ENCODE measurements around the gene TBC1D32.
"Not testable (repeated sequence)": the region's sequence is repeated elsewhere in the genome, so short reads cannot be mapped to it uniquely, and the experiment has no call there.

Gene TBC1D32, protein sequence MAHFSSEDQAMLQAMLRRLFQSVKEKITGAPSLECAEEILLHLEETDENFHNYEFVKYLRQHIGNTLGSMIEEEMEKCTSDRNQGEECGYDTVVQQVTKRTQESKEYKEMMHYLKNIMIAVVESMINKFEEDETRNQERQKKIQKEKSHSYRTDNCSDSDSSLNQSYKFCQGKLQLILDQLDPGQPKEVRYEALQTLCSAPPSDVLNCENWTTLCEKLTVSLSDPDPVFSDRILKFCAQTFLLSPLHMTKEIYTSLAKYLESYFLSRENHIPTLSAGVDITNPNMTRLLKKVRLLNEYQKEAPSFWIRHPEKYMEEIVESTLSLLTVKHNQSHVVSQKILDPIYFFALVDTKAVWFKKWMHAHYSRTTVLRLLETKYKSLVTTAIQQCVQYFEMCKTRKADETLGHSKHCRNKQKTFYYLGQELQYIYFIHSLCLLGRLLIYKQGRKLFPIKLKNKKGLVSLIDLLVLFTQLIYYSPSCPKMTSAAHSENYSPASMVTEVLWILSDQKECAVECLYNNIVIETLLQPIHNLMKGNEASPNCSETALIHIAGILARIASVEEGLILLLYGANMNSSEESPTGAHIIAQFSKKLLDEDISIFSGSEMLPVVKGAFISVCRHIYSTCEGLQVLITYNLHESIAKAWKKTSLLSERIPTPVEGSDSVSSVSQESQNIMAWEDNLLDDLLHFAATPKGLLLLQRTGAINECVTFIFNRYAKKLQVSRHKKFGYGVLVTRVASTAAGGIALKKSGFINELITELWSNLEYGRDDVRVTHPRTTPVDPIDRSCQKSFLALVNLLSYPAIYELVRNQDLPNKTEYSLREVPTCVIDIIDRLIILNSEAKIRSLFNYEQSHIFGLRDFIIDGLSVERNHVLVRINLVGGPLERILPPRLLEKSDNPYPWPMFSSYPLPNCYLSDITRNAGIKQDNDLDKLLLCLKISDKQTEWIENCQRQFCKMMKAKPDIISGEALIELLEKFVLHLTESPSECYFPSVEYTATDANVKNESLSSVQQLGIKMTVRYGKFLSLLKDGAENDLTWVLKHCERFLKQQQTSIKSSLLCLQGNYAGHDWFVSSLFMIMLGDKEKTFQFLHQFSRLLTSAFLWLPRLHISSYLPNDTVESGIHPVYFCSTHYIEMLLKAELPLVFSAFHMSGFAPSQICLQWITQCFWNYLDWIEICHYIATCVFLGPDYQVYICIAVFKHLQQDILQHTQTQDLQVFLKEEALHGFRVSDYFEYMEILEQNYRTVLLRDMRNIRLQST

DNA sequence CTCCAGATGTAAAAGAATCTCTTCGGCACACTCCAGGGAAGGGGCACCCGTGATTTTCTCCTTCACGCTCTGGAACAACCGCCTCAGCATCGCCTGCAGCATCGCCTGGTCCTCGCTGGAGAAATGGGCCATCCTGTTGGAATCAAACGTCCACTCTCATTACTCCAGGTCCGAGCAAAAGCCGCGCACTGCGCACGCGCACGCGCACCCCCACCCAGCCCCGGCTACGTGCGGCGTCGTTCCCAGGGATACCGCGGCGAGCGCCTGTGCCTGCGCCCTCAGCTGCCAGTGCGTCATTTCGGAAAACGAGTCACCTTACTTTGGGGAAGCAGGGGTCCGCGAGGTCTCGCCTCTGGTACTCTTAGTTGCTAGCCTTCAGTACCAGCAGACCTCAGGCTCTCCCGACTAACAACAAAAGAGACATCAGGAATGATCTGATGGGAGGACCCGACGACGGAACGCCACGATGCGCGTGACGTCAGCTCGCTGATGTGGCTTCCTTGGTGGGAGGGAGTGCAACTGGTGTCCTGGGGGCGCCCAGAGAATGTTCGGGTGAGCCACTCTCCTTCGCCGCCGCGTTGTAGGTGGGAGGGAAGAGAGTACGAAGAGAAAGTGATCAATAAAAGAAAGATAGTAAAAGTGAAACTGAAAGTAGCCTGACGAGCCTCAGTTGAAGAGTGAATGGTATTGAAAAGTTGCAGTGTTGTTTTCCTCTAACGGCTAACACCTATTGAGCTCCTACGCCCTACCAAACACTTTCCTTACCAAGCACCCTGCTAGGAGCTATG is at the start of gene TBC1D32:
Gene TBC1D32 (minus strand): TSS at position 182 of the 788 bp plus-strand sequence. CDS start 50 bp downstream, at position 132.
- DNase-seq, result peak; percentile 97

DNA sequence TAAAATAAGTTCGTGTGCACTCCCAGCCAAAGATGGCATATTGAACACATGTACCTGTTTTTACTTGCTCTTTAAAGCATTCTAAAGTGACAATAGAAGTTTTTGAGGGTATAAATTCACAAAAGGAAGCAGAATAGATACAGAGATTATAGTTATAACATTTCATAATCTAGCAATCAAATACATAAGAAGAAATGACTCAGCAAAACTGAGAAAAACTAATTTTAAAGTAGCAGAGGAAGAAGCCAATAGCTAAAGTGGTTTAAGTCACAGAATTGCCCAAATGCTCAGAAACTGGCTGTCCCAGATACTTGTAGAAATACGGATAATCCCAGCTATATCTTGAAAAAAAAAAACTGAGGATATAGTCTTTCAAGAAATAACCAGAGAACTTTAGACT is 49.2 kb upstream of the TBC1D32 start:
- DNase-seq, result no peak

DNA sequence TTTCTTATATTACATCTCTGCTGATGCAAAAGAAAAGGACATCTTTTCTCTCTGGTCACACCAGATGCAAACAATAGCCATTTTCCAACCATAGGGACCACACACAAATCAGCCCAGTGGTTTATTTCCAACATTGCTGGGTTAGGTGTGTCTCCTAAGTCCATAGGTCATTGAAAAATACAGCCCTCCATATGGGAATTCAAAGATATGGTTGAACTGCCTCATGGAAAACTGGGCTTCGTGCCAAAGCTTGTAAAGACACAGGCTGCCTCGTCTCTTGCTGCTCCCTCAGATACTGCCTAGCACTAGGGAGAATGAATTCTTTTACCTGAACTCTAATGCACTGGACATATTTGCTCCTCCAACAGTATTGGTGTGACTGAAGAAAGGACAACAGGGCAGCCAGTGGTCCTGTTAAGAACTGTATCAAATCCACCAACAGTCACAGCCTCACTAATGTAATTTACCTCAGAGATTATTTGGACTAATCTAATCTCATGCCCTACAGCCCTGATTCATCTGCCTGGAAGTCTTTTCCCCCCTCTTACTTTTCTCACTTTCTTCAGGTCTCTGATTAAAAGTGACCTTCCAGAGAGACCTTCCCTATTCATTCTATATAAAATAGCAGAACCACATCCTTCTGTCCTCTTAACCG is 48.3 kb upstream of the TBC1D32 start:
- peak; percentile 35 for DNase-seq

DNA sequence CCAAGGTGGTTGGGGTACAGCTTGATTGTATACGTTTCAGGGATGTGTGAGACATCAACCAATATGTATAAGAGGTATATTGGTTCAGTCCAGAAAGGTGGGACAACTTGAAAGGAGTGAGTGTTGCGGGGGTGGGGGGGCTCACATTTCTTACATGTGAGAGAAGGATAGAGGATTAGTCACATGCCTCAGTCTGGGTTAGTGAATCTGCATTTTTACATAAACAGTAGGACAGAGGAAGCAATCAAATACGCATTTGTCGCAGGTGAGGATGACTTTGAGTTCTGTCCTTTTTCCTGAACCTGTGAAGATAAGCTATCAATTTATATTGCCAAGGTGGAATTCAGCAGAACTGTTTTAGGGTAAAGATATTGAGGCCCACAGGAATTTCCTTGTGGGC is 42.1 kb upstream of the TBC1D32 start:
- DNase-seq, result no peak

DNA sequence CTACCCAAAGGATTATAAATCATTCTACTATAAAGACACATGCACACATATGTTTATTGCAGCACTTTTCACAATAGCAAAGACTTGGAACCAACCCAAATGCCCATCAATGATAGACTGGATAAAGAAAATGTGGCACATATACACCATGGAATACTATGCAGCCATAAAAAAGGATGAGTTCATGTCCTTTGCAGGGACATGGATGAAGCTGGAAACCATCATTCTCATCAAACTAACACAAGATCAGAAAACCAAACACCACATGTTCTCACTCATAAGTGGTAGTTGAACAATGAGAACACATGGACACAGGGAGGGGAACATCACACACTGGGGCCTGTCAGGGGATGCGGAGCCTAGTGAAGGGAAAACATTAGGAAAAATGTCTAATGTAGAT is 39.9 kb upstream of the TBC1D32 start:
- DNase-seq, result not testable (repeated sequence)

DNA sequence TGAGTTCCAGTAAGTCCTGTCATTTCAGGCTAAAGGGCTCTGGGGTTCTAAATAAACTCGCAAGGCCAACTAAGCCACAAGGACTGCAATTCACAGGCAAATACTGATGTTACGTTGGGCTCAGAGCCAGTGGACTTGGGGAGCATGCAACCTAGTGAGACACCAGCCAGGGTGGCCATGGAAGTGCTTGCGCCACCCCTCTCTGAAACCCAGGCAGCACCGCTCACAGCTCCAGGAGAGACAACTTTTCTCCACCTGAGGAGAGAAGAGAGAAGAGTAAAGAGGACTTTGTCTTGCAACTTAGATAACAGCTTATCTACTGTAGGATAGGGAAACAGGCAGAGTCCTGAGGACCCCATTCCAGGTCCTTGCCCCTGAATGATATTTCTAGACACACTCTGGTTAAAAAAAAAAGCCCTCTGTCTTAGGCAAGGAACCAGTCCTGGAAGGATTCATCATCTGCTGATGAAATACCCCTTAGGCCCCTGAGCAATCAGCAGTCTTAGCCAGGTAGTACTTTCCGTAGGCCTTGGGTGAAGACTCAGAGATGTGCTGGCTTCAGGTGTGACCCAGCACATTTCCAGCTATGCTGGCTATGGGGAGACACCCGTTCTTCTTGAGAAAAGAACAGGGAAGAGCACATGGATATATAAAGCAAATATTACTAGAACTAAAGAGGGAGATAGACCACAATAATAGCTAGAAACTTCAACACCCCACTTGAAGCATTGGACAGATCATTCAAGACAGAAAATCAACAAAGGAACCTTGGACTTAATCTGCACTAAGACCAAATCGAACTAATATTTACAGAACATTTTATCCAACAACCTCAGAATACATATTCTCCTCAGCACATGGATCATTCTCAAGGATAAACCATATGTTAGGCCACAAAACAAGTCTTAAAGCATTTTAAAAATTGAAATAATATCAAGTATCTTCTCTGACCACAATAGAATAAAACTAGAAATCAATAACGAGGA is 31.5 kb upstream of the TBC1D32 start:
- DNase-seq, result no peak

DNA sequence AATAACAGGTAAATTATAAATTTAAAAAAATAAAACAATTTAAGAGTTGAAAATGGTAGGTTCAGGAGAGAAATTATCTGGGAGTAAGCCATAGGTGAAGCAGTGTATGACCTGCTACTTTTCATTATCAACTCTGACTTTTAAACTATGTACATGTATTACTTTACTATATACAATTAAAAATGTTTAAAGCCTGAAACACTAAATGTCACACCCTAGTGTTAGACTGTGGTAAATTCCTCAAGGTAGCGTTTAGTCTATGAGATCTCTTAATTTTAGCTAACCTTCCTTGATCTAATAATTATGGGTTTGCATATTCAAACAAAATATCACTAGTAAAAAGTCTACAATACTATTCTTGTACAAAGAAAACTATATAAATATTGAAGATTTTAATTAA is 22.3 kb upstream of the TBC1D32 start:
- no peak for DNase-seq

DNA sequence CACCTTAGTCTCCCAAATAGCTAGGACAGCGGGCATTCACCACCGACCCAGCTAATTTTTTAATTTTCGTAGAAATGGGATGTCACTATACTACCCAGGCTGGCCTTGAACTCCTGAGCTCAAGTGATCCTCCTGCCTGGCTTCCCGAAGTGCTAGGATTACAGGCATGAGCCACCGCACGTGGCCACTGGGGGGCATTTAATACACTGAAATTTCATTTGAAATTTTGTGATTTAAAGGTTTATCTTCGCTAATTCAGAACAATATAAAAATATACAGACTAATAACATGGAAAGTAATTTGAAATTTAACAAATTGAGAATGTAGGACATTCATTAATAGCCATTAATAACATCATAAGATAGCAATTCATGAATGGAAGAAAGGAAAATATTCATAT is 20.5 kb upstream of the TBC1D32 start:
- DNase-seq, result no peak

DNA sequence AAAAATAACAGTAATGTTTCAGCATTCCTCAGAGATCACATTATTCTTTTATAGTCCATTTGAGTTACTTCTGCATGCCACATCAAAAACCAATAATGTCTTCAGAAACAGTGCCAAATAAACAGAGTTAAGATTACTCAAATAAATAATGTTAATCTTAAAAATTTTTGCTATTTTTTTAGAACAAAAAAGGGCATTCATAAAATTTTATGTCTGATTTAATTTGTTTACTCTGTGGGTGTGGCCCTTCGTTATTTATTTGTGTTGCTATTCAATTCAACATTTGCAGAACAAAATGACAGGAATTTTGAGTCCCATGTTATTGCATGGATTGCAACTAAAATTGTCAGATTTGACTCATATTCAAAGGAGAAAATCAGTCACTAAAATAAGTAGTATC is 18.7 kb upstream of the TBC1D32 start:
- DNase-seq, result no peak

DNA sequence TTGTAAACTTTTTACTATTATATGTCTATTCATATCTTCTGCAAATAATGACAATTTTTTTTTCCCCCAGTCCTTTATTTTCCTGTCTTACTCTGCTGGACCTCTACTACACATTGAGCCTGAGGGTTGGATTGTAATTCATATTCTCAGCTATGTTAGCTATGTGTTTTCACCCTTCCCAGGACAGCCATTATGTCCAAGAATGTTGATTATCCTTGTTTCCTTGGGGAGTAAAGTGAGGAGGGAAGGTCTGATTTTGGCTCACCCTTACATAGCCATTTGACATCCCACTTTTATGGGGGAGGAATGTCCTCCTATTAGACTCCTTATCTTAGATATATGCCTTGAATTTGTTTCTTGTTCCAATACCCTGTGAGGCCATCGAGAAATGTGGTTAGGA is 17.6 kb upstream of the TBC1D32 start:
- no peak for DNase-seq

DNA sequence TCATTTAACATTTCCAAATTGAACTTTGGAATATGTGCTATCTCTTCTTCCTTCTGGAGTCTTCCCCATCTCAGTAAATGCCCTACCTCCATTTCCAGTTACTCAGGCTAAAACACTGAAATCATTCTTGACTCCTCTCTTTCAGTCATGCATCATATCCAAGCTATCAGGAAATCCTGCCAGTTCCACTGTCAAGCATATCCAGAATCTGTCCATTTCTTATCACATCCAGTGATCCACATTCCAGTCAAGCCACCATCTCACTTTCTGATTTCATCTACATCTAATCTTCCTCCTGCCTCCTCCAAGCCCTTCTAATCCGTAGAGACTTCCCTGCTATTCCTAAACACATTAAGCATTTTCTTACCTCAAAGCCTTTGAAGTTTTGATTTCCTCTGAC is 15.3 kb upstream of the TBC1D32 start:
- no peak for DNase-seq

DNA sequence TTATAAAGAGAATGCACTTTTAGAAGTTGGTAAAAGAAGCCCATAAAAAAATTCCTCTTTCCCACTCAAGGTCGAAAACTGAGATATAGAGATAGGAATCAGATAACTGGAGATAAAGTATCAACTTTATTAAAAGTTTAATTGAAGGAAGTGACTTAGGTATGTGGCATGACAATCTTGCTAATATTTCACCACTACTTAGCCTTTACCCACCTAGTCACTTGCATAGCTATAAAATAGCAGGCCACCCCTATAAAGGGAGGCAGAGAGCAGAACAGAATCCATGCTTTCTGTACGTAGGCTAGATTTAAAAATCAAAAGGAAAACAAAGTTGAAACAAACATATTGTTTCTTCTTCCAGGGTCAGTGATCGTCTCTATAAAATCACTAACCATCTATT is 13.2 kb upstream of the TBC1D32 start:
- no peak for DNase-seq

DNA sequence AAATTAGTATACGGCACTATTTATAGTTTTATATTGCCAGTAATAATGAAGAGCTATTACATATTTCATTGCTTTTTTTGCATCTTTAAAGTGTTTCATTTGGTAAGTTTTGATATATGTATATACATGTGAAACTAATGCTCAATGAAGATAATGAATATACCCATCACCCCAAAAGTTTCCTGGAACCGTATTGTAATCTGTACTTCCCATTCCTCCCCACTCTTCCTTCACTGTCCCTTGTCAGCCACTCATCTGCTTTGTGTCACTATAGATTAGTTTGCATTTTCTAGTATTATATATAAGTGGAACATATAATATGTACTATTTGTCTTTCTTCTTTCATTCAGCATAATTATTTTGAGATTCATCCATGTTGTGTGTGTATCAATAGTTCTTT is 10.3 kb upstream of the TBC1D32 start:
- DNase-seq, result no peak

DNA sequence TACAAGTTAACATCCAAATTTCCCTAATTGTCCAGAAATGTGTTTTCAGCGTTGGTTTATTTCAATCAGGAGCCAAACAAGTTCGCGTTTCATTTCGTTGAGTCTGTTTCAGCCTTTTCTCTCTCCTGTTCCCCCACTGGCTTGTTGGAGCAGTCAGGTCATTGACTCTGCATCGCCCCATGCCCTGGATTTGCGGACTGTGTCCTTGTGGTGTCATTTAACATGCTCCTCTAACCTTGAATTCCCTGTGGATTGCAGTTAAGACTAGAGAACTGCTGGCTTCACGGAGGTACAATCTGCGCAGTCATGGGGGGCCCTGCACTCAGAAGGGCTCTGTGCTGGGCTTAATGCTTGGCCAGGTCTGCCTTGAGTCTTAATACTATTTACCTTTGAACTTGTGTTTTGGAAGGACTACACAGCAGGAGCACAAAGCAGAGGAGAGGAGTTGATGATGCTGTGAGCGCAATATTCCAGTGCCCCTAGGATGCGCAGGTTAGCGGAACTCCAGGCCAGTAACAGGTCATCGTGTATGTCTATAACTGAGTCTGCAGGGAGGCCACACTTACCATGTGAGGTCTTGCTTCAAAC is 5.5 kb upstream of the TBC1D32 start:
- no peak for DNase-seq

DNA sequence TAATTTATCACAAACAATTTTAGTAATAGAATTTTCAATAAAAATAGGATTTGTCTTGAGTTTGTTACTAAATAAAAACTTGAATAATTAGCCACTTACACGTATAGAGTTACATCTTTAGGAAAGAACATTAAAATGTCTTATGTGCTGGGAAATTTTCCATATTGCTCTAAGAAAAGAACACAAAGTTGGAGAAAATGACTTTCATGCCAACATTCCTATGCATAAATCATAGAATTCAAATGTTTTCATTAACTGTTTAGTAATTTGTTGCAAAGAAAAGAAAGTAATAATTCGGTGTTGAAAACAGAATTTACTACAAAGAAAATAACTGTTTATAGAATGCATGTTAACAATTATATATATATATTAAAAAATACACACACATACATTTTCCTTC is 4.7 kb upstream of the TBC1D32 start:
- no peak for DNase-seq

DNA sequence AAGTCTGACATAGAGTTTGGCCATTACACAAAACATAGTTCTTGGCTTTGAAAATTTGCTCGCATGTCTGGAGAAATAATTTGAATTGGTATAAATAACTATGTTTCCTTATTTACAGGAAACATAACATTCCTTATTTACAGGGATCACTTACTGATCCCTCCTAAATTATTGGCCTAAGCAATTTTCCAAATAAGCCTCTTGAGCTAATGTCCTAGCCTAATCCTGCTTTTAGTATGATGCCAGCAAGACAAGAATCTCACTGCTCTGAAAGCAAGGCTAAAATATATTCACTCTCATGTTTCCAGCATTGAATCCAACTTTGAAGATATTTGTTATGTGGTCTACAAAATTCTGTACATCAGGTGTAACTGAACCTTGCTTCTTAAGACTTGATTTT is 4.1 kb upstream of the TBC1D32 start:
- no peak for DNase-seq

DNA sequence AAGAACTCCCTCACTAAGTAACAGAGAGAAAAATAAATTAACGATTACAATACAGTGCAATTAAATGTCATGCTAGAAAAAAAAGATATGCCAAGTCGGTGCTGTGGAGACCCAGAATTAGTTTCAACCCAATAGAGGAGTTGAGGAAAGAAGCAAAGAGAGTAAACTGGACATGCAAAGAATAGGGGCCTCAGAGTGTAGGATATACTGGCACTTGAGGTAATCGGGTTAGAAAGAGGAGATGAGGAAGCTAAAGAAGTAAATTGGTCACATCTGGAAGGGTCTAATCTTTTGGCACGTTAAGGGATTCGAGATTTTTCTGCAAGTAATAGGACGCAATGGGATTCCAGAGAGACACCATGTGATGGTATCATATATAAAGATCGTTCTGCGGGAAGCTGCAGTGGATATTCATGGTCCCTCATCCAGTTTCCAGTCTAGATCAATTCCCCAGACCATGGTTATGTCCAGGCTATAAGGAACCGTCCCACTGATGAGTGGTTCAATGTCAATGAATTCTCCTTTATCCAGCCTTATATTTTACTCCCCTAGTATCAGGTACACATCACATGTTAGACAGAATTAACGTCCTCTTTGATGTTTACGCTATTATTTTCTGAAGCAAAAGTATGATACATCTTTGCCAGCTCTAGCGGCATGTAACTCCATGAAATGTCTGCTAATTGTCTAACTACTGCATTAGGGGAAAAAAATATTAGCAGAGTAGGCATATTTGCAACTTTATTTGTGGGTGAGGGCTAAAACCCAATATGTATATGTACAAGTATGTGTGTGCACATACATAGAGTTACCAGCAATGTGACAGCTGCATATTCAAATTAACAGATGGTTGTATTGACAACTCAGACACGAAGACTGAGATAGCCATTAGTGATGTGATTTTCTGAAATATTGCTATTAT is 1.1 kb upstream of the TBC1D32 start:
- no peak for DNase-seq

DNA sequence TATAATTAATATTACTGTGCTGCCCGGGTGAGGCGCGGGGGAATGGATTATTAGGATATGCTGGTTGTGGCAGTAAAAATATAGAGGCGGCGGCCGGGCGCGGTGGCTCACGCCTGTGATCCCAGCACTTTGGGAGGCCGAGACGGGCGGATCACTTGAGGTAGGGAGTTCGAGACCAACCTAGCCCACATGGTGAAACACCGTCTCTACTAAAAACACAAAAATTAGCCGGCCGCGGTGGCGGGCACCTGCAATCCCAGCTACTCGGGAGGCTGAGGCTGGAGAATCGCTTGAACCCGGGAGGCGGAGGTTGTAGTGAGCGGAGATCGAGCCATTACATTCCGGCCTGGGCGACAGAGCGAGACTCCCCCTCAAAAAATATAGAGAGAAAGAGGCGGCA is 586 bp downstream of the TBC1D32 start:
- not testable (repeated sequence) for DNase-seq

DNA sequence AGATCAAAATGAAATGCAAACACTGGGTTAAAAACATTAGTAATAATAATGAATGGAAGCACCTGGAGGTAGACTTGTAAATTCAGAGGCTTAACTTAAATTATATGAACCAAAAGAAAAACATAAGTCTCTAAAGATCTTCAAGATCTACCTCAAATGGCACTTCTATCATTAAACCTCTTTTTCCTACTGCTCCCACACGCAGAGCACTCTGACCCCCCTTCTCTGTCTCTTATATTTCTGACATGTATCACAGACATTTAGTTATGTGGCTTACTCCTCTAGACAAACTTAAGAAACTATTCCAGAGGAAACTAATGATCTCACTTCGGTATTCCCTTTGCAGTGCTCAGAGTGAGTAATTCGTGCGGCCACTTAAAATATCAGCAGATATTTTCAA is 1.1 kb downstream of the TBC1D32 start:
- no peak for DNase-seq
